MM.1S (cell line): Measurements from ENCODE around the gene PI4KA.

ENCODE experiments used
- DNase-seq: peaks from one replicate; pipeline ENCODE4 v3.0.0-alpha.2; 2015
- H2AFZ ChIP-seq: fragments of 300-600 bp; sonication (generic); 2 replicates; pipeline ENCODE4 v1.6.0; 2016; ENCODE audit warnings: antibody characterized with exemption, low read length
- H3F3A ChIP-seq: fragments of 300-600 bp; sonication (generic); 2 replicates; pipeline ENCODE4 v1.6.1; 2016; ENCODE audit warnings: mild to moderate bottlenecking, antibody characterized with exemption, low read length, moderate library complexity, mixed read lengths; ENCODE audit not compliant: insufficient read depth
- H3K27ac ChIP-seq: fragments of 300-600 bp; sonication (generic); 2 replicates; pipeline ENCODE4 v1.5.1; 2016; ENCODE audit warnings: mild to moderate bottlenecking, low read length
- H3K27me3 ChIP-seq: fragments of 300-600 bp; sonication (generic); replicated peaks from 2 replicates; pipeline ENCODE4 v1.6.0; 2016; ENCODE audit warnings: low read length; ENCODE audit not compliant: insufficient read depth
- H3K36me3 ChIP-seq: fragments of 300-600 bp; sonication (generic); replicated peaks from 2 replicates; pipeline ENCODE4 v1.6.1; 2016; ENCODE audit warnings: mild to moderate bottlenecking, low read length, mixed read lengths; ENCODE audit not compliant: insufficient read depth
- H3K4me1 ChIP-seq: fragments of 300-600 bp; sonication (generic); 2 replicates; pipeline ENCODE4 v1.6.1; 2016; ENCODE audit warnings: low read length, mixed read lengths
- H3K4me2 ChIP-seq: fragments of 300-600 bp; sonication (generic); 2 replicates; pipeline ENCODE4 v1.6.0; 2016; ENCODE audit warnings: low read depth, low read length
- H3K4me3 ChIP-seq: fragments of 300-600 bp; sonication (generic); 2 replicates; pipeline ENCODE4 v1.5.1; 2016; ENCODE audit warnings: low read length, mixed read lengths
- H3K79me2 ChIP-seq: fragments of 300-600 bp; sonication (generic); 2 replicates; pipeline ENCODE4 v1.6.1; 2016; ENCODE audit warnings: mixed run types, low read length, mixed read lengths
- H3K9ac ChIP-seq: fragments of 300-600 bp; sonication (generic); 2 replicates; pipeline ENCODE4 v1.6.1; 2016; ENCODE audit warnings: low read length, mixed read lengths
- H3K9me2 ChIP-seq: fragments of 300-600 bp; sonication (generic); replicated peaks from 2 replicates; pipeline ENCODE4 v1.6.1; 2016; ENCODE audit warnings: mild to moderate bottlenecking, low read length, mixed read lengths; ENCODE audit not compliant: insufficient read depth
- H3K9me3 ChIP-seq: fragments of 300-600 bp; sonication (generic); replicated peaks from 2 replicates; pipeline ENCODE4 v1.6.1; 2016; ENCODE audit warnings: mild to moderate bottlenecking, low read length, mixed read lengths; ENCODE audit not compliant: insufficient read depth
- H4K20me1 ChIP-seq: fragments of 300-600 bp; sonication (generic); 2 replicates; pipeline ENCODE4 v1.6.1; 2016; ENCODE audit warnings: mild to moderate bottlenecking, low read length, moderate library complexity, mixed read lengths; ENCODE audit not compliant: insufficient read depth
- EZH2 ChIP-seq: fragments of 300-600 bp; sonication (generic); optimal IDR thresholded peaks from 2 replicates; pipeline ENCODE3; 2017; ENCODE audit warnings: low read depth, mild to moderate bottlenecking, antibody characterized with exemption, low read length, mixed read lengths
- EZH2phosphoT487 ChIP-seq: fragments of 300-600 bp; sonication (generic); IDR thresholded peaks from 2 replicates; pipeline ENCODE4 v1.6.1; 2018; ENCODE audit warnings: antibody characterized with exemption, low read length
- TF ChIP-seq, protein P1 (sequence below): fragments of 300-600 bp; sonication (generic); IDR thresholded peaks from 2 replicates; pipeline ENCODE4 v1.5.1; 2016; ENCODE audit warnings: antibody characterized with exemption, low read length, mixed read lengths

PI4KA gene

GRCh38 chr22:20882855-20883254, 24.2 kb upstream of the PI4KA start:
- H3K27me3 ChIP-seq = no peaks in the 10 kb centered on the region
- H3K4me2 ChIP-seq = no peak overlapping the region
- no peak overlapping the region for H2AFZ ChIP-seq
- H3F3A ChIP-seq = no peaks in the 10 kb centered on the region
- no peak for DNase-seq
- H3K79me2 ChIP-seq = no peaks in the 10 kb centered on the region
- no peaks in the 10 kb centered on the region for H3K9me2 ChIP-seq
- H3K4me1 ChIP-seq = no peaks in the 10 kb centered on the region
- H3K4me3 ChIP-seq = no peak overlapping the region
- H4K20me1 ChIP-seq = no peaks in the 10 kb centered on the region
- no peaks in the 10 kb centered on the region for H3K36me3 ChIP-seq
- H3K27ac ChIP-seq = no peak overlapping the region
- no peak overlapping the region for H3K9ac ChIP-seq
- H3K9me3 ChIP-seq = no peaks in the 10 kb centered on the region
- no peak for TF ChIP-seq EZH2phosphoT487
- TF ChIP-seq, protein P1, sequence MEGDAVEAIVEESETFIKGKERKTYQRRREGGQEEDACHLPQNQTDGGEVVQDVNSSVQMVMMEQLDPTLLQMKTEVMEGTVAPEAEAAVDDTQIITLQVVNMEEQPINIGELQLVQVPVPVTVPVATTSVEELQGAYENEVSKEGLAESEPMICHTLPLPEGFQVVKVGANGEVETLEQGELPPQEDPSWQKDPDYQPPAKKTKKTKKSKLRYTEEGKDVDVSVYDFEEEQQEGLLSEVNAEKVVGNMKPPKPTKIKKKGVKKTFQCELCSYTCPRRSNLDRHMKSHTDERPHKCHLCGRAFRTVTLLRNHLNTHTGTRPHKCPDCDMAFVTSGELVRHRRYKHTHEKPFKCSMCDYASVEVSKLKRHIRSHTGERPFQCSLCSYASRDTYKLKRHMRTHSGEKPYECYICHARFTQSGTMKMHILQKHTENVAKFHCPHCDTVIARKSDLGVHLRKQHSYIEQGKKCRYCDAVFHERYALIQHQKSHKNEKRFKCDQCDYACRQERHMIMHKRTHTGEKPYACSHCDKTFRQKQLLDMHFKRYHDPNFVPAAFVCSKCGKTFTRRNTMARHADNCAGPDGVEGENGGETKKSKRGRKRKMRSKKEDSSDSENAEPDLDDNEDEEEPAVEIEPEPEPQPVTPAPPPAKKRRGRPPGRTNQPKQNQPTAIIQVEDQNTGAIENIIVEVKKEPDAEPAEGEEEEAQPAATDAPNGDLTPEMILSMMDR = no peak
- no peak for TF ChIP-seq EZH2

DNA sequence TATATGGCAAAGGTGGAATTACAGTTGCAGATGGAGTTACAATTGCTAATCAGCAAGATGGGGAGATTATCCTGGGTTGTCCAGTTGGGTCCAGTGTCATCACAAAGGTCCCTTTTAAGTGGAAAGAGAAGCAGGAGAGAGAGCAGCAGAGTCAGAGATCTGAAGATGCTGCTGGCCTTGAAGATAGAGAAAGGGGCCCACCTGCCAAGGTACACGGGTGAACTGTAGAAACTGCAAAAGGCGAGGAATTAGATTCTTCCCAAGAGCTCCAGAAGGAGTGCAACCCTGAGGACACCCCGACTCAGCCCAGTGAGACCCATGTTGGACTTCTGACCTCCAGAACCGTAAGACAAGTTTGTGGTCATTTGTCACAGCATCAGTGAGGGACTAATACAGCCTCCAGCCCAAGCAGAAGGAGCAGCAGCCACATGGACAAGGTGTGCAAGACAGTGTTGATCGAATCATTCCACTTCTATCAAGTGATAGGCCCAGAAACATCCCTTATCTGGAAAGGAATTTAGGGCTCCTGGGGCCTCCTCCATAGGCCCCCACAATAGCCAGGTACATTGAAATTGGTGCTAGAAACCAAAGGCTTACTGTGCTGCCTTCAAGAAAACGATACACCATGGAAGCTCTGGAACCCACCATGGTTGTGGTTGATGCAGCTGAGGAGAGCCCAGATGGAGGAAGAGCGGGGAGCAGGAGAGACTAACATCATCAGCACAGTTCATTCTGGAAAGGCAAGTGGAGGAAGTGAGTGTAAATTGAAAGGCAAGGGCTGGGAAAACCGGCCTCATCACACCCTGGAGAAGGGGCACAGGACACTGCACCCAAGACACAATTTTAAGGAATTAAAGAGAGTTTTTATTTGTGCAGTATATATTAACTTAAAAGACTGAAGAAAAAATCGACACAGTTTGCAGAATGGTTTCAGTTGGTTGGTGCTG, 23.5 kb upstream of the PI4KA start:
- Histone ChIP-seq H3K27me3 (no peaks in the 10 kb centered on the region), H3K9ac (no peak overlapping the region), H3K27ac (no peak overlapping the region), H3K9me3 (no peaks in the 10 kb centered on the region), H2AFZ (no peak overlapping the region), H3K79me2 (no peaks in the 10 kb centered on the region), H3F3A (no peaks in the 10 kb centered on the region), H3K36me3 (no peaks in the 10 kb centered on the region), H3K9me2 (no peaks in the 10 kb centered on the region), H3K4me1 (no peaks in the 10 kb centered on the region), H3K4me2 (no peak overlapping the region), H4K20me1 (no peaks in the 10 kb centered on the region), H3K4me3 (no peak overlapping the region)
- no peak for DNase-seq
- TF ChIP-seq, protein P1 = no peak
- TF ChIP-seq EZH2phosphoT487 (no peak), EZH2 (no peak)

DNA sequence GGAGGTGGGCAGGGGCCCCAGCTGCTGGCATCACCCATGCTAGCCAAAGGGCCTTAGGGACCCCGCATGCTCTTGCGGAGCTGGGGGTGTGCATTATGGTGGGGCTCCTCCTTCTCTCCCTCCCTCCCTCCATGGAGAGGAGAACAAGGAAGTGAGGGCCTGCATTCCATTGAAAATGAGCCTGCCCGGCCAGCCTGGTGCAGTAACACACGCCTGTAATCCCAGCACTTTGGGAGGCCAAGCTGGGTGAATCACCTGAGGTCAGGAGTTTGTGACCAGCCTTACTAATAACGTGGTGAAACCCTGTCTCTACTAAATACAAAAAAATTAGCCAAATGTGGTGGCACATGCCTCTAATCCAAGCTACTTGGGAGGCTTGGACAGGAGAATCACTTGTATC, 22.6 kb upstream of the PI4KA start:
- Histone ChIP-seq H3F3A (no peaks in the 10 kb centered on the region), H3K36me3 (no peaks in the 10 kb centered on the region), H3K9me3 (no peaks in the 10 kb centered on the region), H3K4me3 (no peak overlapping the region), H3K9ac (no peak overlapping the region), H3K27ac (no peak overlapping the region), H4K20me1 (no peaks in the 10 kb centered on the region), H2AFZ (no peak overlapping the region), H3K9me2 (no peaks in the 10 kb centered on the region), H3K4me1 (no peaks in the 10 kb centered on the region), H3K27me3 (no peaks in the 10 kb centered on the region), H3K79me2 (no peaks in the 10 kb centered on the region), H3K4me2 (no peak overlapping the region)
- no peak for TF ChIP-seq EZH2phosphoT487
- TF ChIP-seq EZH2 = no peak
- TF ChIP-seq, protein P1 = no peak
- DNase-seq = no peak
